Smooth muscle cell of trachea (primary cell): Measurements from ENCODE around the gene RXRG. TPM values are rescaled to one million over a fixed set of nuclear protein-coding genes. Genes with fewer than 3 reads are reported as not detected.

Source experiments
- total RNA-seq: library from RNA; depleted of rRNA; stranded (reverse); fragments of >200 nt; gene quantifications from 2 replicates; pipeline ENCODE4 v1.2.1, GENCODE V29; 2014

The RXRG gene
- total RNA-seq: 0.17 TPM in 1 of 2 replicates, not detected in the other

DNA sequence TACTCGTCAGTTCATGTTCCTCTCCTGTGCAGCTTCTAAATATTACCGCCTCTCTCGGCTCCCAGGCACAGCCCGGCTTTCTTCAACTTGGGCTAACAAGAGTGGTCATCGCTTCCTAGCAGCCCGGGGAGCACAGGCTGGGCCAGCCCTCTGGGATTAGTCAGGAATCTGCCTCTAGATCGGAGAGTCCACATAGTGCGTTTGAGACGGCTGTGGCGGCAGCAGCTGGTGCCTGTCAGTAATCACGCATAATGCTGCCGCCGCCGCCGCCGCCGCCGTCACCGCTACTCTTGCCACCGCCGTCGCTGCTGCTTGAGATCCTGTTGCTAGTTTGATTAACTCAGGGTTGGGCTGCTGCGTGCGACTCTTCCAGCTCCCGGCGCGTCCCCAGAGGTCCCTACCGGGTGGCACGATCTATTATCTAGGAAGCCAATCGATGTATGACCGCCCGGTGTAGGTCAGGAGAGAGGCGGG lies at the start of gene RXRG:
Gene RXRG, minus strand, starts transcription at position 230 of the 474 bp plus-strand sequence. CDS start 233 bp downstream, outside the sequence.

GRCh38 chr1:165355977-165356811 lies 88.7 kb downstream of the RXRG start, which contains the start of gene LMX1A:
Gene LMX1A, minus strand, starts transcription at chr1:165356715. Its CDS starts 1,156 bp downstream, at chr1:165355559.

Other genes starting within 250 kb of the RXRG start
- gene LMX1A, start 88.4 kb downstream of the RXRG start, total RNA-seq: not detected in 2 replicates
- gene LRRC52, start 98.9 kb upstream of the RXRG start, total RNA-seq: not detected in 2 replicates
- 230 and 254 TPM in 2 replicates for gene MGST3, start 186.1 kb upstream of the RXRG start, total RNA-seq